Right lung (tissue), 5 donors: ENCODE measurements around the gene SEMA4A. TPM values are rescaled to one million over a fixed set of nuclear protein-coding genes. Genes with fewer than 3 reads are reported as not detected.

Experiments
- DNase-seq, 2 donors: peaks; one replicate each; pipeline ENCODE4 v3.0.0-alpha.2; 2013
- polyA plus RNA-seq, 5 donors: library from polyadenylated mRNA; unstranded; fragments of 120-200 nt; gene quantifications; one replicate each; pipeline versions ENCODE4 v1.2.1 to v1.2.3, GENCODE V29; 2013; ENCODE audit warnings: inconsistent platforms in 1 of 5, low replicate concordance in 1 of 5; ENCODE audit not compliant: insufficient read length in 5 of 5, insufficient read depth in 1 of 5

Gene SEMA4A
- polyA plus RNA-seq, 5 donors = 15.2 to 26.3 (median 24.5) TPM

DNA sequence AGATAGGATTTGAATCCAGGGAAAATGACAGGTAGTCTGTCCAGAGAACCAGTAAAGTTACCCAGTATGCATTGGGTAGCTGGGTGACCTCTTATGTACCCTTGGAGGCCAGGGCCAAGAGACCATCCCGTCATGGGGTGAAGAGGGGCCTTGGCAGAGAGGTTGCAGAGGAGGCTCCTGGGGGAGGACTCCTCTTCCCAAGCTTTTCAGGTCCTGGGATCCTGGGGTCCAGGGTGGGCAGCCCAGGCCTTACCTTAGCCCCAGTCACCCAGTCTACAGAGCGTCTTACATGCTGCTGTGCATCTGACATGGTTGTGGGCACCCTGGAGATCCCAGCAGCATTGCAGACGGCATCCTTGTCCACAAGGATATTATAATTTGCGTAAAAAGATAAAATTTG, 73.4 kb downstream of the SEMA4A start:
- no peak for DNase-seq

Other genes starting within 250 kb of the SEMA4A start
- 10 to 100 TPM; 40.1 to 53.1 (median 48.8) TPM for gene RIT1, start 242.2 kb upstream of the SEMA4A start, polyA plus RNA-seq
- 10 to 100 TPM; 62.3 to 92.7 (median 70.7) TPM for gene KHDC4, start 219.2 kb upstream of the SEMA4A start, polyA plus RNA-seq
- gene RXFP4, start 211.9 kb upstream of the SEMA4A start, polyA plus RNA-seq = under 1 TPM in 4 of 5 donors, not detected in 1; 0.09 to 0.34 (median 0.22) TPM
- 100 to 1,000 TPM; 179 to 260 (median 212) TPM for gene ARHGEF2, start 175.0 kb upstream of the SEMA4A start, polyA plus RNA-seq
- gene SSR2, start 132.6 kb upstream of the SEMA4A start, polyA plus RNA-seq = 100 to 1,000 TPM; 493 to 557 (median 530) TPM
- 10 to 100 TPM; 57.6 to 71.5 (median 63.0) TPM for gene UBQLN4, start 99.8 kb upstream of the SEMA4A start, polyA plus RNA-seq
- gene LAMTOR2, start 98.8 kb upstream of the SEMA4A start, polyA plus RNA-seq = 10 to 100 TPM; 38.2 to 54.2 (median 44.5) TPM
- gene RAB25, start 92.4 kb upstream of the SEMA4A start, polyA plus RNA-seq = 10 to 100 TPM; 53.6 to 71.0 (median 66.5) TPM
- 10 to 100 TPM; 44.1 to 53.0 (median 48.9) TPM for gene MEX3A, start 71.1 kb upstream of the SEMA4A start, polyA plus RNA-seq
- gene LMNA, start 38.9 kb upstream of the SEMA4A start, polyA plus RNA-seq = 100 to 1,000 TPM in 1 of 5 donors, 10 to 100 TPM in 4; 71.3 to 128 (median 78.0) TPM
- 10 to 100 TPM; 15.4 to 19.6 (median 18.1) TPM for gene SLC25A44, start 40.5 kb downstream of the SEMA4A start, polyA plus RNA-seq
- gene PMF1, start 59.4 kb downstream of the SEMA4A start, polyA plus RNA-seq = 10 to 100 TPM; 72.7 to 99.8 (median 76.9) TPM
- gene BGLAP, start 88.6 kb downstream of the SEMA4A start, polyA plus RNA-seq = 10 to 100 TPM in 1 of 5 donors, 1 to 10 TPM in 4; 3.4 to 10.4 (median 6.5) TPM
- 1 to 10 TPM; 2.4 to 4.0 (median 3.3) TPM for gene PAQR6, start 94.5 kb downstream of the SEMA4A start, polyA plus RNA-seq
- gene SMG5, start 129.2 kb downstream of the SEMA4A start, polyA plus RNA-seq = 10 to 100 TPM; 40.9 to 59.5 (median 52.6) TPM
- gene TMEM79, start 130.7 kb downstream of the SEMA4A start, polyA plus RNA-seq = 10 to 100 TPM in 1 of 5 donors, 1 to 10 TPM in 4; 8.5 to 10.1 (median 8.6) TPM
- 10 to 100 TPM; 35.0 to 42.9 (median 40.2) TPM for gene GLMP, start 142.1 kb downstream of the SEMA4A start, polyA plus RNA-seq
- gene VHLL, start 145.7 kb downstream of the SEMA4A start, polyA plus RNA-seq = not detected
- gene CCT3, start 184.7 kb downstream of the SEMA4A start, polyA plus RNA-seq = 100 to 1,000 TPM; 255 to 338 (median 275) TPM
- gene TSACC, start 184.9 kb downstream of the SEMA4A start, polyA plus RNA-seq = 1 to 10 TPM in 3 of 5 donors, under 1 TPM in 2; 0.60 to 1.4 (median 1.0) TPM
- gene RHBG, start 215.6 kb downstream of the SEMA4A start, polyA plus RNA-seq = 1 to 10 TPM; 2.3 to 4.1 (median 3.3) TPM